K562 (cell line): ENCODE results near the gene ZCCHC9.

Experiments
- CHD2 ChIP-seq: IDR thresholded peaks from 2 replicates; pipeline ENCODE4 v1.6.1; 2011; ENCODE audit warnings: low read depth, low read length
- POLR2AphosphoS5 ChIP-seq: IDR thresholded peaks from 2 replicates; pipeline ENCODE4 v1.6.1; 2011; ENCODE audit warnings: mild to moderate bottlenecking, low read depth, low read length, moderate library complexity; ENCODE audit not compliant: control insufficient read depth, insufficient read depth

- no peak for TF ChIP-seq POLR2AphosphoS5
- no peak for TF ChIP-seq CHD2
Observed at GRCh38 chr5:81303563-81303962, 2.2 kb downstream of the ZCCHC9 start.
